Neural progenitor cell (in vitro differentiated cells): ENCODE data around the gene UNG. TPM values are rescaled to one million over a fixed set of nuclear protein-coding genes. Genes with fewer than 3 reads are reported as not detected.

ENCODE experiments used
- DNase-seq: peaks from one replicate; pipeline ENCODE4 v3.0.0-alpha.2; 2016; ENCODE audit warnings: low spot score
- H2AFZ ChIP-seq: fragments of 200-600 bp; sonication (generic); replicated peaks from 2 replicates; pipeline ENCODE4 v1.6.1; 2016; ENCODE audit warnings: antibody characterized with exemption
- H3F3A ChIP-seq: fragments of 200-600 bp; sonication (generic); 2 replicates; pipeline ENCODE4 v1.6.1; 2016; ENCODE audit warnings: antibody characterized with exemption, low read depth
- H3K27ac ChIP-seq: fragments of 200-600 bp; sonication (generic); 2 replicates; pipeline ENCODE4 v1.5.1; 2016; ENCODE audit warnings: mild to moderate bottlenecking
- H3K27me3 ChIP-seq: fragments of 200-600 bp; sonication (generic); 2 replicates; pipeline ENCODE4 v1.6.1; 2016; ENCODE audit warnings: mild to moderate bottlenecking, moderate library complexity
- H3K36me3 ChIP-seq: fragments of 200-600 bp; sonication (generic); 2 replicates; pipeline ENCODE4 v1.5.1; 2016
- H3K4me1 ChIP-seq: fragments of 200-600 bp; sonication (generic); 2 replicates; pipeline ENCODE4 v1.6.1; 2016; ENCODE audit warnings: mixed run types
- H3K4me2 ChIP-seq: fragments of 200-600 bp; sonication (generic); 2 replicates; pipeline ENCODE4 v1.6.1; 2016
- H3K4me3 ChIP-seq: fragments of 200-600 bp; sonication (generic); 2 replicates; pipeline ENCODE4 v1.5.1; 2016
- H3K79me2 ChIP-seq: fragments of 200-600 bp; sonication (generic); 2 replicates; pipeline ENCODE4 v1.6.1; 2016; ENCODE audit warnings: low read depth
- H3K9ac ChIP-seq: fragments of 200-600 bp; sonication (generic); 2 replicates; pipeline ENCODE4 v1.6.1; 2016
- H3K9me3 ChIP-seq: fragments of 200-600 bp; sonication (generic); 2 replicates; pipeline ENCODE4 v1.5.1; 2016; ENCODE audit warnings: low read depth
- H4K20me1 ChIP-seq: fragments of 200-600 bp; sonication (generic); 2 replicates; pipeline ENCODE4 v1.6.1; 2016; ENCODE audit warnings: low read depth
- H3K27ac Mint-ChIP-seq: 3 replicates; pipeline ENCODE4 v1.8.0; 2021; ENCODE audit warnings: mixed read lengths
- H3K27me3 Mint-ChIP-seq: 2 replicates; pipeline ENCODE4 v1.8.0; 2022; ENCODE audit warnings: low read depth, mild to moderate bottlenecking, inconsistent platforms, moderate library complexity, mixed read lengths; ENCODE audit not compliant: insufficient read depth
- H3K36me3 Mint-ChIP-seq: 3 replicates; pipeline ENCODE4 v1.8.0; 2021; ENCODE audit warnings: mixed read lengths
- H3K4me1 Mint-ChIP-seq: 3 replicates; pipeline ENCODE4 v1.8.0; 2021; ENCODE audit warnings: mixed read lengths
- H3K4me3 Mint-ChIP-seq: 3 replicates; pipeline ENCODE4 v1.8.0; 2021; ENCODE audit warnings: mild to moderate bottlenecking, moderate library complexity, mixed read lengths
- H3K9me3 Mint-ChIP-seq: 3 replicates; pipeline ENCODE4 v1.8.0; 2020; ENCODE audit warnings: mixed read lengths
- CTCF ChIP-seq: fragments of 200-600 bp; sonication (generic); IDR thresholded peaks from 2 replicates; pipeline ENCODE4 v1.5.1; 2017; ENCODE audit warnings: antibody characterized with exemption, mild to moderate bottlenecking
- EZH2 ChIP-seq: fragments of 200-600 bp; sonication (generic); IDR thresholded peaks from 2 replicates; pipeline ENCODE4 v1.6.1; 2017; ENCODE audit warnings: antibody characterized with exemption, mild to moderate bottlenecking, moderate library complexity
- EZH2phosphoT487 ChIP-seq: fragments of 200-600 bp; sonication (generic); IDR thresholded peaks from 2 replicates; pipeline ENCODE4 v1.6.1; 2017; ENCODE audit warnings: antibody characterized with exemption
- total RNA-seq: library from RNA; depleted of rRNA; stranded (reverse); fragments of >200 nt; gene quantifications from 2 replicates; pipeline ENCODE4 v1.2.3, GENCODE V29; 2015; ENCODE audit warnings: low replicate concordance

Gene UNG
- total RNA-seq, 1 donor from 2014 or later, result 71.0 TPM

- peaks cover 6% of the 10 kb centered on the region for H3K27me3 Mint-ChIP-seq
- H3K4me3 ChIP-seq, result peak overlapping the region; percentile 73
- peak overlapping the region; percentile 7 for H2AFZ ChIP-seq
- peak overlapping the region; percentile 90 for H3K4me3 Mint-ChIP-seq
- peaks cover 16% of the 10 kb centered on the region for H4K20me1 ChIP-seq
- no peak for TF ChIP-seq CTCF
- TF ChIP-seq EZH2, result no peak
- TF ChIP-seq EZH2phosphoT487, result no peak
- H3K9me3 ChIP-seq, result no peaks in the 10 kb centered on the region
- H3K4me1 ChIP-seq, result peaks cover 5% of the 10 kb centered on the region
- peaks cover 3% of the 10 kb centered on the region for H3K36me3 ChIP-seq
- no peaks in the 10 kb centered on the region for H3K27me3 ChIP-seq
- peaks cover 39% of the 10 kb centered on the region for H3K79me2 ChIP-seq
- H3K27ac Mint-ChIP-seq, result no peak overlapping the region
- peak; percentile 31 for DNase-seq
- H3K9ac ChIP-seq, result peak overlapping the region; percentile 29
- H3K9me3 Mint-ChIP-seq, result no peaks in the 10 kb centered on the region
- peak overlapping the region; percentile 85 for H3K4me2 ChIP-seq
- no peak overlapping the region for H3K27ac ChIP-seq
- peaks cover 22% of the 10 kb centered on the region for H3K4me1 Mint-ChIP-seq
- peaks cover 14% of the 10 kb centered on the region for H3F3A ChIP-seq
- peaks cover 23% of the 10 kb centered on the region for H3K36me3 Mint-ChIP-seq
These were observed 1.3 kb downstream of the UNG start for GRCh38 chr12:109098651-109099050.

GRCh38 chr12:109099431-109100020, 2.1 kb downstream of the UNG start:
- Histone ChIP-seq H3K27ac (no peak overlapping the region), H4K20me1 (peaks cover 18% of the 10 kb centered on the region), H2AFZ (no peak overlapping the region), H3K27me3 (no peaks in the 10 kb centered on the region), H3K79me2 (peaks cover 39% of the 10 kb centered on the region), H3K4me2 (peak overlapping the region; percentile 85), H3K36me3 (peaks cover 3% of the 10 kb centered on the region), H3F3A (peaks cover 14% of the 10 kb centered on the region), H3K9me3 (no peaks in the 10 kb centered on the region), H3K4me1 (peaks cover 5% of the 10 kb centered on the region), H3K9ac (no peak overlapping the region), H3K4me3 (peak overlapping the region; percentile 73)
- DNase-seq, result no peak
- Mint-ChIP-seq H3K4me1 (peaks cover 19% of the 10 kb centered on the region), H3K27me3 (peaks cover 4% of the 10 kb centered on the region), H3K4me3 (peak overlapping the region; percentile 90), H3K27ac (no peak overlapping the region), H3K36me3 (peaks cover 28% of the 10 kb centered on the region), H3K9me3 (no peaks in the 10 kb centered on the region)
- no peak for TF ChIP-seq CTCF
- no peak for TF ChIP-seq EZH2
- no peak for TF ChIP-seq EZH2phosphoT487

- Histone ChIP-seq H3K27me3 (no peaks in the 10 kb centered on the region), H3K9ac (no peak overlapping the region), H4K20me1 (peaks cover 21% of the 10 kb centered on the region), H3K4me3 (no peak overlapping the region), H3K36me3 (peaks cover 3% of the 10 kb centered on the region), H3K27ac (no peak overlapping the region), H3F3A (peaks cover 14% of the 10 kb centered on the region), H3K9me3 (no peaks in the 10 kb centered on the region), H3K79me2 (peaks cover 39% of the 10 kb centered on the region), H3K4me1 (peaks cover 5% of the 10 kb centered on the region), H3K4me2 (no peak overlapping the region), H2AFZ (no peak overlapping the region)
- TF ChIP-seq EZH2 (no peak), CTCF (no peak), EZH2phosphoT487 (no peak)
- peaks cover 4% of the 10 kb centered on the region for H3K27me3 Mint-ChIP-seq
- H3K36me3 Mint-ChIP-seq, result peaks cover 34% of the 10 kb centered on the region
- peaks cover 17% of the 10 kb centered on the region for H3K4me1 Mint-ChIP-seq
- H3K27ac Mint-ChIP-seq, result no peak overlapping the region
- no peaks in the 10 kb centered on the region for H3K9me3 Mint-ChIP-seq
- DNase-seq, result no peak
- H3K4me3 Mint-ChIP-seq, result no peak overlapping the region
These were observed 3.3 kb downstream of the UNG start for GRCh38 chr12:109100741-109101140.
